ENCODE data around the gene MYL5. TPM values are rescaled to one million over a fixed set of nuclear protein-coding genes. Genes with fewer than 3 reads are reported as not detected.
"Not testable (repeated sequence)": the region's sequence is repeated elsewhere in the genome, so short reads cannot be mapped to it uniquely, and the experiment has no call there.

MYL5 gene
- total and polyA plus RNA-seq, 12 donors: 3.3 to 8.1 (median 6.1) TPM

DNA sequence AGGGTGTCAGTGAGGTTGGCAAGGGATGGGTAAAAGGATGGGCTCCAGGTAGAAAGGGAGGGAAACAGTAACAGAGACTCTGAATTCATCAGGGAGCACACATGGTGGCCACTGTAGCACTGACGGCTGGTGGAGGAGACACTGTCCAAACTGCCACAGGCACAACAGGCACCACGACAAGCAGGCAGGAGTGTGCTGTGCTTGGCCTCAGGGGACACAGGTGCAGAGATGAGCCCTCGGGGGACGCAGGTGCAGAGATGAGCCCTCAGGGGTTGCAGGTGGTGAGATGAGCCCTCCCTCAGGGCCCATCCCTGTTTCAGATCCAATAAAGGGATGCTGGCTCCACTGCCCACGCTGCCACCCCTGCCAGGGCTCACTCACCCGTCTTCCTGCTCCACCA is 41.4 kb upstream of the MYL5 start:
- H3K36me3 ChIP-seq: no peaks in the 10 kb centered on the region
- ATAC-seq (no peak), DNase-seq (no peak)
- 86 to 93% methylated on average over 6 of the region's 6 CpGs for WGBS, 2 donors
- H3K9me3 ChIP-seq: peaks cover 0 to 11% (median 0%) of the 10 kb centered on the region in 11 donors
- TF ChIP-seq, protein P1, sequence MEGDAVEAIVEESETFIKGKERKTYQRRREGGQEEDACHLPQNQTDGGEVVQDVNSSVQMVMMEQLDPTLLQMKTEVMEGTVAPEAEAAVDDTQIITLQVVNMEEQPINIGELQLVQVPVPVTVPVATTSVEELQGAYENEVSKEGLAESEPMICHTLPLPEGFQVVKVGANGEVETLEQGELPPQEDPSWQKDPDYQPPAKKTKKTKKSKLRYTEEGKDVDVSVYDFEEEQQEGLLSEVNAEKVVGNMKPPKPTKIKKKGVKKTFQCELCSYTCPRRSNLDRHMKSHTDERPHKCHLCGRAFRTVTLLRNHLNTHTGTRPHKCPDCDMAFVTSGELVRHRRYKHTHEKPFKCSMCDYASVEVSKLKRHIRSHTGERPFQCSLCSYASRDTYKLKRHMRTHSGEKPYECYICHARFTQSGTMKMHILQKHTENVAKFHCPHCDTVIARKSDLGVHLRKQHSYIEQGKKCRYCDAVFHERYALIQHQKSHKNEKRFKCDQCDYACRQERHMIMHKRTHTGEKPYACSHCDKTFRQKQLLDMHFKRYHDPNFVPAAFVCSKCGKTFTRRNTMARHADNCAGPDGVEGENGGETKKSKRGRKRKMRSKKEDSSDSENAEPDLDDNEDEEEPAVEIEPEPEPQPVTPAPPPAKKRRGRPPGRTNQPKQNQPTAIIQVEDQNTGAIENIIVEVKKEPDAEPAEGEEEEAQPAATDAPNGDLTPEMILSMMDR (IDR thresholded peaks at IDR 0.05): no peak
- H3K4me1 ChIP-seq: no peaks in the 10 kb centered on the region
- intact Hi-C loops (cut with DNase I): loop anchor here in 1 of 10 donors (10.0 kb wide), 1 partner anchor 288 kb away; no protein-coding TSS in a partner anchor
- peaks cover 4 to 32% (median 10%) of the 10 kb centered on the region in 7 donors for H3K27me3 ChIP-seq
- H3K27ac ChIP-seq: no peak overlapping the region
- H3K4me3 ChIP-seq: no peak overlapping the region

DNA sequence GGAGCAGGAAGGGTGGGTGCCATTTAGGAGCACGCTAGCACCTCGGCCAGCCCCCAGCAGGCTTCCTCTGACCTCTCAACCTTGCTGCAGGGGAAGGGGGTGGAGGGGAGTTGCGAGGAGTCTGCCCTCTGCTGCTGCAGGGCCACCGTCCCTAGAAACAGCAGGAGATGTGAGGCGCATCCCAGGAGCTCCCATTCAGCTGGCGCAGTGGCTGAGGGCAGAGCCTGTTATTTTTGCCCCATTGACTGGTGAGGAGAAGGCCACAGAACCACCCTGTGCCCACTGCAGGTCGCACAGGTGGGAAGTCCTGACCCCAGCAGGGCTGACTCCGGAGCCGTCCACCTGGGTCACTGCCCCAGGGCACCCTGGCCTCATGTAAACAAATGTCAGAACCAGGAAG is 40.9 kb upstream of the MYL5 start:
- intact Hi-C loops (cut with DNase I): loop anchor here in 1 of 10 donors (10.0 kb wide), 1 partner anchor 289 kb away; no protein-coding TSS in a partner anchor
- no peaks in the 10 kb centered on the region for H3K4me1 ChIP-seq
- DNase-seq (no peak), ATAC-seq (no peak)
- no peaks in the 10 kb centered on the region for H3K36me3 ChIP-seq
- H3K9me3 ChIP-seq: peaks cover 0 to 11% (median 0%) of the 10 kb centered on the region in 11 donors
- no peak overlapping the region for H3K27ac ChIP-seq
- TF ChIP-seq, protein P1 (IDR thresholded peaks at IDR 0.05): no peak
- no peak overlapping the region for H3K4me3 ChIP-seq
- 63 to 67% methylated on average over 9 of the region's 9 CpGs for WGBS, 2 donors
- peaks cover 4 to 33% (median 8%) of the 10 kb centered on the region in 7 donors for H3K27me3 ChIP-seq

DNA sequence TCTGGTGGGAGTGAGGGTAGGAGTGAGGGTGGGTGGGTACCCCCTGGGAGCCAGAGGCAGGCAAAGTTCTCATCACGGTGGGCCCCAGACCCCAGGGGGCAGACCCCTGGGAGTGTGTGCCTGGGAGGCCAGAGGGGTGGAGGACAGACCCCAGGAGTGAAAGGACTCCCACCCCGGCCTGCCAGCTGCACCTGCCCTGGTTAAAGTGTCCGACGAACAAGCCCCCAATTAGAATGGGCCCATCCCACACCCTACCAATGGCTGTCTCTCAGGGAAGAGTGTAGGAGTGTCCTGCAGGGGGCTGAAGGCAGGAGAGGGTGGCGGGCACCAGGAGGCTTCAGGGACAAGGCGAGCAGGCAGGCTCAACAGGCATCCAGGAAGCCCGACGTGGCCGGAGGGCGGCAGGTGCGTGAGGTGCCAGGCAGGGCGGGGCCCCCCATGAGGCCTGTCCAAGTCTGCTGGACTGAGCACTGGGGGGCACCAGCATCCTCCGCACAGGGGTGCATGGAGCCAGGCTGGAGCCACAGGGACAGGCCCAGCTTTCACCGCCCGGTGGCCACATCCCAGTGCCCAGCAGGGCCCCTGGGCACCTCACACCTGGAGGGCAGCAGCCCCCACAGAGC is 40.3 kb upstream of the MYL5 start:
- H3K27ac ChIP-seq: no peak overlapping the region
- 75 to 78% methylated on average over 15 of the region's 15 CpGs for WGBS, 2 donors
- no peak overlapping the region for H3K4me3 ChIP-seq
- H3K36me3 ChIP-seq: no peaks in the 10 kb centered on the region
- DNase-seq (no peak), ATAC-seq (peak in 1 of 8 donors; percentile 10)
- H3K4me1 ChIP-seq: no peaks in the 10 kb centered on the region
- peaks cover 4 to 32% (median 12%) of the 10 kb centered on the region in 7 donors for H3K27me3 ChIP-seq
- TF ChIP-seq, protein P1 (IDR thresholded peaks at IDR 0.05): no peak
- peaks cover 0 to 11% (median 0%) of the 10 kb centered on the region in 11 donors for H3K9me3 ChIP-seq
- intact Hi-C loops (cut with DNase I): loop anchor here in 1 of 10 donors (10.0 kb wide), 1 partner anchor 289 kb away; no protein-coding TSS in a partner anchor

DNA sequence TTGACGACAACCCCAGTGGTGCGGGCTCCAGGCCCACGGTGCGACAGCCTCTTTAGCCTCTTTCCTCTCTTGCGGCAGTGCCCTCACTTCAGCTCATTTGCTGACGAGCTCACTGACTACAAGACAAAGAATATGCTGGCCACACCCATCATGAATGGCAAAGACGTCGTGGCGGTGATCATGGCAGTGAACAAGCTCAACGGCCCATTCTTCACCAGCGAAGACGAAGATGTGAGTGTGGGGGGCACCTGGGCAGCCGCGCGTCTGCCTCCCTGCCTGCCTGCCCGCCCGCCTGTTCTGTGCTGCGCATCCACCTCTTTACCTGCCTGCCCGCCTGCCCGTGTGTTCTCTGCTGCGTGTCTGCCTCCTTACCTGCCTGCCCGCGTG is 39.8 kb upstream of the MYL5 start:
- no peaks in the 10 kb centered on the region for H3K4me1 ChIP-seq
- H3K27me3 ChIP-seq: peaks cover 4 to 31% (median 17%) of the 10 kb centered on the region in 7 donors
- H3K36me3 ChIP-seq: no peaks in the 10 kb centered on the region
- ATAC-seq: no peak
- TF ChIP-seq, protein P1 (IDR thresholded peaks at IDR 0.05): no peak
- DNase-seq: no peak
- WGBS, 2 donors: 79 to 80% methylated on average over 23 of the region's 23 CpGs
- H3K4me3 ChIP-seq: no peak overlapping the region
- H3K9me3 ChIP-seq: peaks cover 0 to 11% (median 0%) of the 10 kb centered on the region in 11 donors
- intact Hi-C loops (cut with DNase I): loop anchor here in 1 of 10 donors (10.0 kb wide), 1 partner anchor 290 kb away; no protein-coding TSS in a partner anchor
- no peak overlapping the region for H3K27ac ChIP-seq

DNA sequence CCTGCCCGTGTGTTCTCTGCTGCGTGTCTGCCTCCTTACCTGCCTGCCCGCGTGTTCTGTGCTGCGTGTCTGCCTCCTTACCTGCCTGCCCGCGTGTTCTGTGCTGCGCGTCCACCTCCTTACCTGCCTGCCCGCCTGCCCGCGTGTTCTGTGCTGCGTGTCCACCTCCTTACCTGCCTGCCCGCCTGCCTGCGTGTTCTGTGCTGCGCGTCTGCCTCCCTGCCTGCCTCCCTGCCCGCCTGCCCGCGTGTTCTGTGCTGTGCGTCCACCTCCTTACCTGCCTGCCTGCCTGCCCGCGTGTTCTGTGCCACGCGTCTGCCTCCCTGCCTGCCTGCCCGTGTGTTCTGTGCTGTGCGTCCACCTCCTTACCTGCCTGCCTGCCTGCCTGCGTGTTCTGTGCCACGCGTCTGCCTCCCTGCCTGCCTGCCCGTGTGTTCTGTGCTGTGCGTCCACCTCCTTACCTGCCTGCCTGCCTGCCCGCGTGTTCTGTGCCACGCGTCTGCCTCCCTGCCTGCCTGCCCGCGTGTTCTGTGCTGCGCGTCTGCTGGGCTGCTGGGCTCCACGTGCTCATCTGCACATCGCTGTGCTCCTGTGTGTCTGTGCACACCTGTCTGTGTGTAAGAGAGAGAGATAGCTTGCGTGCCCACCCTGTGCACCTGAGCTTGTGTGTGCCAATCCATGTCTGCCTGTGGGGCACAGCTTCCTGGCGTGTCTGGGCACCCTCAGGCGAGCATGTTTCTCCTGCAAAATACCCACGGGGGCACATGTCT is 39.1 kb upstream of the MYL5 start:
- H3K4me1 ChIP-seq, DNase-seq, H3K4me3 ChIP-seq, ATAC-seq, H3K36me3 ChIP-seq, H3K27ac ChIP-seq: not testable (repeated sequence)
- H3K9me3 ChIP-seq: peaks cover 0 to 11% (median 0%) of the 10 kb centered on the region in 11 donors
- peaks cover 4 to 32% (median 19%) of the 10 kb centered on the region in 7 donors for H3K27me3 ChIP-seq
- 92% methylated on average over 45 to 46 of the region's 46 CpGs for WGBS, 2 donors
- intact Hi-C loops (cut with DNase I): loop anchor here in 1 of 10 donors (10.0 kb wide), 1 partner anchor 290 kb away; no protein-coding TSS in a partner anchor
